ENCODE data around the gene ZNF506. TPM values are rescaled to one million over a fixed set of nuclear protein-coding genes. Genes with fewer than 3 reads are reported as not detected.

ZNF506 gene
- polyA plus RNA-seq, 4 donors: 2.5 to 27.7 (median 4.7) TPM

GRCh38 chr19:19750842-19751790 lies 70.4 kb downstream of the ZNF506 start:
- H3K9me3 ChIP-seq (ENCODE audit: control insufficient read depth in 2 of 2, insufficient read depth in 1 of 2, low read depth in 1 of 2, low read length in 1 of 2): peaks cover 3 to 15% of the 10 kb centered on the region in 2 donors
- H3K4me3 ChIP-seq (ENCODE audit: low read depth in 1 of 3, low read length in 3 of 3): no peak overlapping the region
- H3K27ac ChIP-seq (ENCODE audit: low read depth in 1 of 3, low read length in 2 of 3): no peak overlapping the region
- DNase-seq (no peak), FAIRE-seq (no peak)
- WGBS, 3 donors: 90 to 92% (median 91%) methylated on average over 40 of the region's 40 CpGs
- no peaks in the 10 kb centered on the region for H3K27me3 ChIP-seq (ENCODE audit: control insufficient read depth in 3 of 3, insufficient read depth in 3 of 3, low read length in 3 of 3)
- H3K4me1 ChIP-seq (ENCODE audit: control insufficient read depth in 3 of 3, insufficient read depth in 2 of 3, low read depth in 1 of 3, low read length in 2 of 3): no peaks in the 10 kb centered on the region
- H3K36me3 ChIP-seq (ENCODE audit: control insufficient read depth in 3 of 3, insufficient read depth in 2 of 3, low read depth in 1 of 3, low read length in 3 of 3): no peaks in the 10 kb centered on the region

DNA sequence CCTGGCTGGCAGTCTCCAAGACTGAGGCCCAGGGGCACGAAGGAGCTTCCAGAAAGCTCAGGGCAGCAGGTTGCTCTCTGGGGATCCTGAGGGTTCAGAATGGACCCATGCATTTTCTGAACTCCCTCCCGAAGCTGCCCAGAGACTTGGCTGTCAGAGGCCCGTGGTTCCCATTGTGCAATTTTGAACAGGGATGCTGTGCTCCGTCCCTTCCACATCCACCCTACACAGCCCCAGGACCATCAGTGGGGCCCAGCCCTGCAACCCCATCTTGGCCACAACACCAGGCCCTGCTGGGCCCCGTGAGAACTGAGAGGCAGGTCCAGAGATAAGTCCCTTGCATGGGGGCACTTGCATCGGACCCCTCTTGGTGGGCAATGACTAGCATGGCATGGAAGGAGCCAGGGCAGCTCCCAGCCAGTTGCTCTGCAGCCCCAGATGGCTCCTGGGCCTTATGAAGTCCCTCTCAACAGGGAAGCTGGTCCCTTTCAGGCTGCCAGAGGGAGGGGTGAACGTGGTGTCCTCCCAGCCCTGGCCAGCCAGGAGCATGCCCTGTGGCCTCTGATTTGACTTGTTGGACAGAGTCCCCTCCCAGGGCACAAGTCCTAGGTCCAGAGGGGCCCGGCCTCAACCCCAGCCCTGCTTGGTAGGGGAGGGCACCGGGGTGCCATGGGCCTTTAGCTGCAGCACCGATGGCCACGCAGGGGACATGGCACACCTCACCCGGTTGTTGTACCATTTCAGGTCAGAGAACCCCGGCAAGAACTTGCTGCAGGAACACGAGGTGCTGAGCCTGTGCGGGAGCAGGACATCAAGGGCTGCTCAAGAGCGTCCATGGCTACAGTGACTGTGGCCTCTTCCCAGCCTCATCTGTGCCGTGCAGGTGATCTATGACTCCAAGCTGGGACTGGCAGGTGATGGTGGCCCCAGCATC lies 71.4 kb downstream of the ZNF506 start:
- FAIRE-seq (no peak), DNase-seq (no peak)
- Histone ChIP-seq H3K27ac (ENCODE audit: low read depth in 1 of 3, low read length in 2 of 3) (no peak overlapping the region), H3K4me1 (ENCODE audit: control insufficient read depth in 3 of 3, insufficient read depth in 2 of 3, low read depth in 1 of 3, low read length in 2 of 3) (no peaks in the 10 kb centered on the region), H3K4me3 (ENCODE audit: low read depth in 1 of 3, low read length in 3 of 3) (no peak overlapping the region), H3K9me3 (ENCODE audit: control insufficient read depth in 2 of 2, insufficient read depth in 1 of 2, low read depth in 1 of 2, low read length in 1 of 2) (peaks cover 3 to 7% of the 10 kb centered on the region in 2 donors), H3K27me3 (ENCODE audit: control insufficient read depth in 3 of 3, insufficient read depth in 3 of 3, low read length in 3 of 3) (no peaks in the 10 kb centered on the region), H3K36me3 (ENCODE audit: control insufficient read depth in 3 of 3, insufficient read depth in 2 of 3, low read depth in 1 of 3, low read length in 3 of 3) (no peaks in the 10 kb centered on the region)
- 76 to 80% (median 77%) methylated on average over 17 of the region's 17 CpGs for WGBS, 3 donors

DNA sequence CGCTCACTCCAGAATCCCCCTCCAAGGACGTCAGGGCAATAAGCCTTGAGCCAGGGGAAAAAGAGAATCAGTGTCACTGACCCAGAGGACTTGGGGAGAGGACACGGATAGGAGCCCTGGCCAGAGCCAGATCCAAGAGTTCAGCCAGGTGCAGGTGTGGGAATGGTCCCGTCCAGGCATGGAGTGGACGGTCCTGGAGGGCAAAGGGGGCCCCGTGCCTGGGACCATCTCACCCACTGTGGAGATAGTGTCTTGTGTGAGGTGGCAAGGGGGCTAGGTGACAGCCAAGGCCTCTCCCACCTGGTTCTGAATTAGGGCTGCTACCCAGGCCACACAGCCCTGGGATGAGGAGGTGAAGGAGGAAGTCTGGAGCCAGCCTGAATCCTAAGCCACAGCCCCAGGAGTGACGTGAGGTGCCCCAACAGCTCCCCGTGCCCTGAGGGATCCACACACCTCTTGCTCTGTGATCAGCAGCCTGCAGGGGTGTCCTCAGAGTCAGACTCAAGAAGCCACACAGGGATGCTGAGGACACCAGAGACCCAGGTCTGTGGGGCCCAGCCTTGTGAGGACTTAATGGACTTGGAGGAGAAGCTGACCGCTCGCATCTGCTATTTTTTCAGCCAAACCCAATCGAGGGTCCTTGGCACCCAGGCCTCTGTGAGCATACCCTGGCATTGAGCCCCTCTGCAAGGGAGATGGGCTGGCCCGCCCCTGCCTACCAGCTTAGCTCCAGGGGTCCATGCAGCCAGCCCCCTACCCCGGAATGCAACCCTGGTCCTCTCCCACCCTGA lies 72.2 kb downstream of the ZNF506 start:
- H3K9me3 ChIP-seq (ENCODE audit: control insufficient read depth in 2 of 2, insufficient read depth in 1 of 2, low read depth in 1 of 2, low read length in 1 of 2): peaks cover 3% of the 10 kb centered on the region in 2 donors
- FAIRE-seq: no peak
- no peaks in the 10 kb centered on the region for H3K36me3 ChIP-seq (ENCODE audit: control insufficient read depth in 3 of 3, insufficient read depth in 2 of 3, low read depth in 1 of 3, low read length in 3 of 3)
- no peak overlapping the region for H3K27ac ChIP-seq (ENCODE audit: low read depth in 1 of 3, low read length in 2 of 3)
- 84 to 89% (median 88%) methylated on average over 13 of the region's 13 CpGs for WGBS, 3 donors
- H3K27me3 ChIP-seq (ENCODE audit: control insufficient read depth in 3 of 3, insufficient read depth in 3 of 3, low read length in 3 of 3): no peaks in the 10 kb centered on the region
- no peak for DNase-seq
- H3K4me3 ChIP-seq (ENCODE audit: low read depth in 1 of 3, low read length in 3 of 3): no peak overlapping the region
- no peaks in the 10 kb centered on the region for H3K4me1 ChIP-seq (ENCODE audit: control insufficient read depth in 3 of 3, insufficient read depth in 2 of 3, low read depth in 1 of 3, low read length in 2 of 3)

DNA sequence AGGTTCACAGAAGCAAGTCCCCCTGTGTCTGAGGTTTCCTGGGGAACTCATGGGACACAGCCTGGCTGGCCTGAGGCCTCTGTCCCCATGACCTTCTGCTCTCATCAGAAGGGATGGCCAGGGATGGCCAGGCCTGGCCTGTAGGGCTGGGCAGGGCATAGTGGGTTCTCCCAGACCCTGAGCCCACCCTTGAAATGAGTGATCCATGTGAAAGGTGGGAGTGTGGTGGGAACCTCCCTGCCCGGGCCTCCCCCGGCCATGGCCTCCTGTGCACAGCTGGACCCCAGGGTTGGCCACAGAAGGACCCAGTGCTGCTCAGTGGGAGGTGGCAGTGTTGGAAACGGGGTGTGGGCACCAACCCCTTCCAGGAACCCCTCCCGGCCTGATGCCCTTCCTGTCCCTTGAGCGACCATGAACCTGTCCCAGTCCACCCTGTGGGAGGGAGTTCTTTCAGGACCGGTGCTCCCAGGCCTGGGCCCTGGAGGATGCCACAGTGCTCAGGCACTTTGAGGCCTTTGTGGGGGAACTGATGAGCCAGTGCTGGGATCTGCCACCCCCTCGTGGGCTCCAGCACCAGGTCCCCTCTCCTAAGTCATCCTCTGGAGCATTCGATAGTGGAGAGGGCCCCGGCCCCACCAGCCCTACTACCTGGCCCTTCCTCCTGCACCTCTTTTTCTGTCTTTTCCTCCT lies 73.2 kb downstream of the ZNF506 start:
- no peaks in the 10 kb centered on the region for H3K4me1 ChIP-seq (ENCODE audit: control insufficient read depth in 3 of 3, insufficient read depth in 2 of 3, low read depth in 1 of 3, low read length in 2 of 3)
- no peaks in the 10 kb centered on the region for H3K36me3 ChIP-seq (ENCODE audit: control insufficient read depth in 3 of 3, insufficient read depth in 2 of 3, low read depth in 1 of 3, low read length in 3 of 3)

DNA sequence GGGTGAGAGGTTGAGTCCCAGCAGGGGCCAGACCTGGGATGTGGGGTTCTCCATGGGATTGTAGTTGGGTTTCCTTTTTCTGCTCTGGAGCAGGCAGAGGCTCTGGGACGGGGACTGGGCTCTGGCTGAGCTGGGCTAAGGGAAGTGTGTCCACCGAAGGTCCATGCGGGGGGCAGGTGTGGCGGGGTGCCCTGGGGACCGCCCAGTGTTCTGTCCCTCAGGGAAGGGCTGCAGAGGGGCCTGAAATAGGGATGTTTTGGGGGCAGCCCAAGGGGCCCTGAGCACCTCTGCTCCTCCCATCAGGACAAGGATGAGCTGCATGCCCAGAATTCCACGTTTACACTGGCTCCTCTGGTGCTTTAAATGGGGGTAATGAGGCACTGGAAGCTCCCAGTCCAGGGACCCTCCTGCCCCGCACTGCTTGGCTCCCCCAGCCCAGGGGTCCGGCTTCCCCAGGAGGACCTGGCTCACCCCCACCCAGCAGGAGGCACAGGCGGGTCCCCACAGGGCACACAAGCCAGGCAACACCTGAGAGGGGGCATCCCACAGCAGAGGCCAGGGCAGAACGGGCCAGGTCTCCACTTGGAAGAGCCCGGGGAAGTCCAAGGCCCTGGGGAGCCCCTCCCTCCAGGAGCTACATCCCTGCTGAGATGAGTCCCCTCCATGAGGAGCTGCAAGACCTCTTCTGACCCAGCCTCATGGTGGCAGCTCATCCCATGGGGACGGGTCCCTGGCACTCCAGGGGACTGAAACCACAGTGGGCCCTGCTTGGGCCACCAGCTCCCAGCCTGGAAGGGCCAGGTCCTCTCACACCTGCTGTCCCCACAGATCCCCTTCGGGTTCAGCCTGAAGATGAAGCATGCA lies 74.0 kb downstream of the ZNF506 start:
- Histone ChIP-seq H3K27me3 (ENCODE audit: control insufficient read depth in 3 of 3, insufficient read depth in 3 of 3, low read length in 3 of 3) (no peaks in the 10 kb centered on the region), H3K9me3 (ENCODE audit: control insufficient read depth in 2 of 2, insufficient read depth in 1 of 2, low read depth in 1 of 2, low read length in 1 of 2) (no peaks in the 10 kb centered on the region), H3K27ac (ENCODE audit: low read depth in 1 of 3, low read length in 2 of 3) (no peak overlapping the region), H3K36me3 (ENCODE audit: control insufficient read depth in 3 of 3, insufficient read depth in 2 of 3, low read depth in 1 of 3, low read length in 3 of 3) (no peaks in the 10 kb centered on the region), H3K4me3 (ENCODE audit: low read depth in 1 of 3, low read length in 3 of 3) (no peak overlapping the region), H3K4me1 (ENCODE audit: control insufficient read depth in 3 of 3, insufficient read depth in 2 of 3, low read depth in 1 of 3, low read length in 2 of 3) (no peaks in the 10 kb centered on the region)
- DNase-seq (no peak), FAIRE-seq (no peak)
- 82 to 86% (median 84%) methylated on average over 12 to 13 of the region's 13 CpGs for WGBS, 3 donors

More for the DNA sequence above, 73.2 kb downstream of the ZNF506 start:
- DNase-seq (no peak), FAIRE-seq (no peak)
- no peaks in the 10 kb centered on the region for H3K9me3 ChIP-seq (ENCODE audit: control insufficient read depth in 2 of 2, insufficient read depth in 1 of 2, low read depth in 1 of 2, low read length in 1 of 2)
- no peaks in the 10 kb centered on the region for H3K27me3 ChIP-seq (ENCODE audit: control insufficient read depth in 3 of 3, insufficient read depth in 3 of 3, low read length in 3 of 3)
- no peak overlapping the region for H3K27ac ChIP-seq (ENCODE audit: low read depth in 1 of 3, low read length in 2 of 3)
- no peak overlapping the region for H3K4me3 ChIP-seq (ENCODE audit: low read depth in 1 of 3, low read length in 3 of 3)
- WGBS, 3 donors: 74 to 83% (median 77%) methylated on average over 9 of the region's 9 CpGs

GRCh38 chr19:19746286-19747213 lies 75.0 kb downstream of the ZNF506 start:
- Histone ChIP-seq H3K36me3 (ENCODE audit: control insufficient read depth in 3 of 3, insufficient read depth in 2 of 3, low read depth in 1 of 3, low read length in 3 of 3) (no peaks in the 10 kb centered on the region), H3K4me1 (ENCODE audit: control insufficient read depth in 3 of 3, insufficient read depth in 2 of 3, low read depth in 1 of 3, low read length in 2 of 3) (no peaks in the 10 kb centered on the region), H3K4me3 (ENCODE audit: low read depth in 1 of 3, low read length in 3 of 3) (no peak overlapping the region), H3K27ac (ENCODE audit: low read depth in 1 of 3, low read length in 2 of 3) (no peak overlapping the region), H3K27me3 (ENCODE audit: control insufficient read depth in 3 of 3, insufficient read depth in 3 of 3, low read length in 3 of 3) (no peaks in the 10 kb centered on the region), H3K9me3 (ENCODE audit: control insufficient read depth in 2 of 2, insufficient read depth in 1 of 2, low read depth in 1 of 2, low read length in 1 of 2) (no peaks in the 10 kb centered on the region)
- DNase-seq (no peak), FAIRE-seq (no peak)
- WGBS, 3 donors: 60 to 66% (median 63%) methylated on average over 15 of the region's 15 CpGs

Measured in small intestine (tissue), 7 donors.